ENCODE results near the gene RAB2B. TPM values are rescaled to one million over a fixed set of nuclear protein-coding genes. Genes with fewer than 3 reads are reported as not detected.
"Not testable (repeated sequence)": the region's sequence is repeated elsewhere in the genome, so short reads cannot be mapped to it uniquely, and the experiment has no call there.

Gene RAB2B
- total RNA-seq, 1 donor from 2014 or later = 39.5 TPM

DNA sequence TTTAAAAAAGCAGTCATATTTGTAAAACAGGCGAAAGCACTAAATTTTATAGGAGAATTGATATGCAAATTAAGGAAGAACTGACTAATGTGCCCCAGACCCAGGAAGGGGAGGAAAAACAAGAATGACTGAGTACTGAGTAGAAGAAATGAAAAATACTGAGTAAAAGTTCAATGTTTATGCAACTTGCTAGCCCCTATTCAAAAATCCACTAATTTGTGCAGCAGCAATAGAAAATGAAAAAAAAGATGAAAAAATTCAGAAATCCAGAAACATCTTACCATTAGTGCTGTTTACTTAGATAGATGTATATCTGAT is 26.9 kb downstream of the RAB2B start:
- no peaks in the 10 kb centered on the region for H3K36me3 Mint-ChIP-seq
- DNase-seq (ENCODE audit: low spot score in 2 of 2, unreplicated experiment in 2 of 2) = no peak
- H3K4me1 Mint-ChIP-seq = peaks cover 22% of the 10 kb centered on the region
- H3K27me3 Mint-ChIP-seq (ENCODE audit: low read depth) = no peaks in the 10 kb centered on the region
- TF ChIP-seq CTCF (IDR thresholded peaks at IDR 0.05; ENCODE audit: unreplicated experiment) = no peak
- H3K27ac Mint-ChIP-seq = peak overlapping the region; percentile 68
- H3K4me3 Mint-ChIP-seq = no peak overlapping the region
- no peaks in the 10 kb centered on the region for H3K9me3 Mint-ChIP-seq

GRCh38 chr14:21442657-21443056 is 34.1 kb downstream of the RAB2B start:
- not testable (repeated sequence) for H3K27ac Mint-ChIP-seq; DNase-seq (ENCODE audit: low spot score in 2 of 2, unreplicated experiment in 2 of 2); H3K27me3 Mint-ChIP-seq (ENCODE audit: low read depth); H3K9me3 Mint-ChIP-seq; H3K36me3 Mint-ChIP-seq; H3K4me3 Mint-ChIP-seq; H3K4me1 Mint-ChIP-seq

GRCh38 chr14:21440859-21441258 is 35.9 kb downstream of the RAB2B start:
- Mint-ChIP-seq H3K27ac (no peak overlapping the region), H3K36me3 (peaks cover 4% of the 10 kb centered on the region), H3K9me3 (no peaks in the 10 kb centered on the region), H3K27me3 (ENCODE audit: low read depth) (no peaks in the 10 kb centered on the region), H3K4me1 (peaks cover 9% of the 10 kb centered on the region), H3K4me3 (no peak overlapping the region)
- DNase-seq (ENCODE audit: low spot score in 2 of 2, unreplicated experiment in 2 of 2) = no peak
- TF ChIP-seq CTCF (IDR thresholded peaks at IDR 0.05; ENCODE audit: unreplicated experiment) = no peak

DNA sequence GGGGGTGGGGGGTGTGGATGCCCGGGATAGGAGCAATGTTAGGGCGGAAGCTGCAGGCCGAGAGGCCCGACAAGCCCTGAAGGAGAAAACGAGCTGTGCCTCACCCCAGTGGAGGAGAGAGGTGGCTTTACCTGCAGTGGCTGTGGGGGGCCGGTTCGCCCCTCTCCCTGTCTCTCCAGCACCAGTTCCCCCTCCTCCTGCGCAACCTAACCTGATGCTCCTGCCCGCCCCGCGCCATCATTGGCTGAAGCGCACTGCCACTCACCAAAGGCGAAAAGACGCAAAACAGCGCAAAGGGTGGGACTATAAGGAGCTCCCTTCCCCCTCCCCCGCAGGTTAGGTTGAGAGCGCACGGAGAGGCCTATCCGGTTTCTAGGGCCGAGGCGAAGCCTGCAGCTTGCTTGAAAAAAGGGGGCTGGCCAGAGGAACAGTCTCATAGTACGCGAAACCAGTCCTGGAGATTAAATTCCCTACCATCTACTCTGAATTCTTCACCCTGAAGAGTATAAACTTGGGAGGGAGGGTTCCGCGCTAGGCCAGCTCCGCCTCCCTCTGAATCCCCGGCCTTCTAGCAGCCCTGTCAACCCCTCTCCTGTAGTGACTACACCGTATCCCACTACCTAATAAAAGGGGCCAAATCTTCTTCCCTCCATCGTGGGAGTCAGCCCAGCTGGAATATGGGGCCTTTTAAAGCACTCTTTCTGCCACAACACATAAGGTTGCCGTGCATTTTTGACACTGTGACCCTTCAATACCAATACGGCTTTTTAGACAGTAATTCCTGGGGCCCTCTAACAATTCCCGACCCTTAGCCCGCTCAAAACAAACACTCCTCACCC is 39.5 kb downstream of the RAB2B start:
- Mint-ChIP-seq H3K9me3 (no peaks in the 10 kb centered on the region), H3K36me3 (peaks cover 6% of the 10 kb centered on the region), H3K27ac (peak overlapping the region; percentile 97), H3K4me1 (peaks cover 24% of the 10 kb centered on the region), H3K27me3 (ENCODE audit: low read depth) (no peaks in the 10 kb centered on the region), H3K4me3 (peak overlapping the region; percentile 80)
- no peak for TF ChIP-seq CTCF (IDR thresholded peaks at IDR 0.05; ENCODE audit: unreplicated experiment)
- peak; percentile 99 for DNase-seq (ENCODE audit: low spot score in 2 of 2, unreplicated experiment in 2 of 2)

GRCh38 chr14:21436567-21437062 is 40.1 kb downstream of the RAB2B start:
- no peak for TF ChIP-seq CTCF (IDR thresholded peaks at IDR 0.05; ENCODE audit: unreplicated experiment)
- Mint-ChIP-seq H3K27ac (peak overlapping the region; percentile 97), H3K27me3 (ENCODE audit: low read depth) (no peaks in the 10 kb centered on the region), H3K9me3 (no peaks in the 10 kb centered on the region), H3K4me3 (peak overlapping the region; percentile 80), H3K36me3 (peaks cover 6% of the 10 kb centered on the region), H3K4me1 (peaks cover 24% of the 10 kb centered on the region)
- no peak for DNase-seq (ENCODE audit: low spot score in 2 of 2, unreplicated experiment in 2 of 2)

- H3K4me3 Mint-ChIP-seq = no peak overlapping the region
- H3K27me3 Mint-ChIP-seq (ENCODE audit: low read depth) = no peaks in the 10 kb centered on the region
- H3K4me1 Mint-ChIP-seq = peaks cover 17% of the 10 kb centered on the region
- TF ChIP-seq CTCF (IDR thresholded peaks at IDR 0.05; ENCODE audit: unreplicated experiment) = no peak
- H3K36me3 Mint-ChIP-seq = peaks cover 41% of the 10 kb centered on the region
- no peak for DNase-seq (ENCODE audit: low spot score in 2 of 2, unreplicated experiment in 2 of 2)
- H3K9me3 Mint-ChIP-seq = no peaks in the 10 kb centered on the region
- no peak overlapping the region for H3K27ac Mint-ChIP-seq
These were observed 45.6 kb downstream of the RAB2B start for GRCh38 chr14:21431126-21431525.
